ENCODE results near the gene SLC35F4.

- TF ChIP-seq CTCF (IDR thresholded peaks at IDR 0.05; ENCODE audit: poor library complexity, severe bottlenecking): peak; percentile 18
- no peak for TF ChIP-seq TAF1 (IDR thresholded peaks at IDR 0.05; ENCODE audit: low read depth)
Observed at GRCh38 chr14:57735276-57735675, 130.6 kb downstream of the SLC35F4 start.

Data from neural cell (in vitro differentiated cells).